ENCODE measurements around the gene ARHGEF28.

The ARHGEF28 gene

DNA sequence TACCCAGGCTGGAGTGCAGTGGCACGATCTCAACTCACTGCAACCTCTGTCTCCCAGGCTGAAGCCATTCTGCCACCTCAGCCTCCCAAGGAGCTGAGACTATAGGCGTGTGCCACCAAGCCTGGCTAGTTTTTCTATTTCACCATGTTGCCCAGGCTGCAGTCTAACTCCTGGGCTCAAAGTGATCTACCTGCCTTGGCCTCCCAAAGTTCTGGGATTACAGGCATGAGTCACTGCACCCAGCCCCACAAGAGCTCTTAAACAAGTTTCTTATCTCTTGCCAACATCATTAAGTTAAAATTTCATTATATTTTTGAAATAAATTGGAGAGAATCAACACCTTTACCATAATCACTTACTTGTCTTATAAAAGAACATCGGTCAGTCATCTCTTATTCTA, 280.3 kb downstream of the ARHGEF28 start:
- DNase-seq = no peak

DNA sequence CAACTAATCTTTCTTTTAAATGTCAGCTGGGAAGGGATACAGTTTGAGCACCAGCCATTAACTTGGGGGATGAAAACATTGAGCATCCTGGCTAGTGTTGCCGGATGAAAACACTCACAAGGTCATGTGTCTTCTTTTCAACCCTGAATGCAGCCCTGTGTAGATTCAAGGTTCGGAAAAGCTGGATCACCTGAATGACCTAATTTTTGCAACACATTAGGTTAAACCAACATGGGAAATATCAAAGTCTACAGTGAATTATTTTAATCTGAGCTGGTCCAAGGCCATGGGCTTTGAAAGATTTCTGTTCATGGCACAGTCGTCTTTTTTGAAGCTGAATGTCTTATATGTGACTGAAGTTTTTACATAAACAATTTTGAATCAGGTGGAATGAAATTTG, 281.2 kb downstream of the ARHGEF28 start:
- no peak for DNase-seq

DNA sequence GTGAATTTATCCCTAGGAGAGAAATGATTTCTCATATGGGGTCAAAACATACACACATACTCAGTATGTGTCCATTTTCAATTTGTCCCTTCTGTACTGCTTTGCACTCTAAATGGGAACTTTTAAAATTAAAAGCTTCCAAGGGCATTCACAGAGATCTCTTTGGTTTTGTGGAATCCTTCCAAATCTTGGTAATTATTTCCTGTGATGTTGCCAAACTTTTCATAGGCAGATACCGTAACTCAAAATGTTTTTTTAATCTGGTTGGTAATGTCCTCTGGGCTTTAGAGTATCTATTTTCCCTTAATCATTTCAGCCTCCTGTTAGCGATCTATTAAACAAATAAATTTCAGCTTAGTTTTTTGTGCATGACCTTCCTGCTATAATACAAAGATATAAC, 282.4 kb downstream of the ARHGEF28 start:
- DNase-seq = no peak

GRCh38 chr5:73908846-73909245, 282.9 kb downstream of the ARHGEF28 start:
- no peak for DNase-seq

DNA sequence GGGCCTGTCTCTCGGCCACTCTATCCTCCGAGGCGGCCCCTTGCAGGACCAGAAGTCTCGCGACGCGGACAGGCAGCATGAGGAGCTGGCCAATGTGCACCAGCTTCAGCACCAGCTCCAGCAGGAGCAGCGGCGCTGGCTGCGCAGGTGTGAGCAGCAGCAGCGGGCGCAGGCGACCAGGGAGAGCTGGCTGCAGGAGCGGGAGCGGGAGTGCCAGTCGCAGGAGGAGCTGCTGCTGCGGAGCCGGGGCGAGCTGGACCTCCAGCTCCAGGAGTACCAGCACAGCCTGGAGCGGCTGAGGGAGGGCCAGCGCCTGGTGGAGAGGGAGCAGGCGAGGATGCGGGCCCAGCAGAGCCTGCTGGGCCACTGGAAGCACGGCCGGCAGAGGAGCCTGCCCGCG, 283.5 kb downstream of the ARHGEF28 start:
- no peak for DNase-seq

DNA sequence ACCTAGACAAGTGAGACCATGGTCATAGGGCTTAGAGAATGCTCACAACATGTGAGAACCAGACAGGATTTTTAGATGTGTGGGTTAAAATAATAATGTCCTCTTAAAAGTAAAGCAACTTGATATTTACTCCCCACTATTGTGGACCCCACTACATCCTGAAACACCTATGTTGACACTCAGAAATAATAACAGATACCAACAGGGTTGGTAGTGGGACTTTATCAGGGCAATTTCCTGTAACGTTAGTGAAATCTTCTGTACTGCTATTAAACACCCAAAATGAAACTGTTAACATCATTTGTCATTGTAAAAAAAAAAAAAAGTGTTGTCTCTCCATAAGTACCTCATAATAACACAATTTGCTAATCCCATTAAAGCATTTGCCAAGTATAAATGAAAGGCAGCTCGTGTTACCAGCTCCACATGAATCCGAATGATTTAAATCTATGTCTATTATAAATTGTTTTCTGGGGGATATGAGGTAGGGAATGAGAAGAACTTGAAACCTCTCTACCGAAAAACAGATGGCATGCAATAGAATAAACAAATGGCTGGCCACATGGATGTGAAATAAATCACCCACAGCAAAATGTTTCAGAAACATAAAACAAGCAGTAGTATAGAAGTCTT, 285.9 kb downstream of the ARHGEF28 start:
- DNase-seq = no peak

- DNase-seq = no peak
These were observed 286.9 kb downstream of the ARHGEF28 start for GRCh38 chr5:73912821-73913271.

- no peak for DNase-seq
These were observed 288.0 kb downstream of the ARHGEF28 start for GRCh38 chr5:73913971-73914370.

- no peak for DNase-seq
These were observed 289.3 kb downstream of the ARHGEF28 start for GRCh38 chr5:73915345-73915744.

GRCh38 chr5:73917433-73917832, 291.4 kb downstream of the ARHGEF28 start:
- no peak for DNase-seq

- no peak for DNase-seq
These were observed 291.9 kb downstream of the ARHGEF28 start for GRCh38 chr5:73917891-73918290.

- DNase-seq = no peak
These were observed 292.8 kb downstream of the ARHGEF28 start for GRCh38 chr5:73918791-73919221.

DNA sequence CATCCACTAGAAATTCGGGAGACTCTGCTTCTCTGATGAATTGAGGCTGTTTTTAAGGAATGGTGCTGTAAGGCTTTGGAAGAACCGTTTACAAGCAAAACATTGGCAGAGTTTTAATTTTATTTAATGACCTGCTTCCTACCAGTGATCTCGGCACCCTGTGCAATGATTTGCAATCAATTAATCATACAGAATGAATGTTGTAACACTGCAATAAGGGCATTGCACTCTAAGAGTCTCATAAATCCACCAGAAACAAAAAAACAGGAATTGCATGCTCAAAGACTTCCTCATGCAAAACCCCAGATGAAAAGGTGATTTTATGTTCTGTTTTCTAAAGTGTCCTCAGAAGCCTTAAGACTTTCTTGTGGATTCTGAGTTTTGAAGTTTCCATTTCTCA, 295.7 kb downstream of the ARHGEF28 start:
- no peak for DNase-seq

GRCh38 chr5:73922224-73922623, 296.2 kb downstream of the ARHGEF28 start:
- no peak for DNase-seq

DNA sequence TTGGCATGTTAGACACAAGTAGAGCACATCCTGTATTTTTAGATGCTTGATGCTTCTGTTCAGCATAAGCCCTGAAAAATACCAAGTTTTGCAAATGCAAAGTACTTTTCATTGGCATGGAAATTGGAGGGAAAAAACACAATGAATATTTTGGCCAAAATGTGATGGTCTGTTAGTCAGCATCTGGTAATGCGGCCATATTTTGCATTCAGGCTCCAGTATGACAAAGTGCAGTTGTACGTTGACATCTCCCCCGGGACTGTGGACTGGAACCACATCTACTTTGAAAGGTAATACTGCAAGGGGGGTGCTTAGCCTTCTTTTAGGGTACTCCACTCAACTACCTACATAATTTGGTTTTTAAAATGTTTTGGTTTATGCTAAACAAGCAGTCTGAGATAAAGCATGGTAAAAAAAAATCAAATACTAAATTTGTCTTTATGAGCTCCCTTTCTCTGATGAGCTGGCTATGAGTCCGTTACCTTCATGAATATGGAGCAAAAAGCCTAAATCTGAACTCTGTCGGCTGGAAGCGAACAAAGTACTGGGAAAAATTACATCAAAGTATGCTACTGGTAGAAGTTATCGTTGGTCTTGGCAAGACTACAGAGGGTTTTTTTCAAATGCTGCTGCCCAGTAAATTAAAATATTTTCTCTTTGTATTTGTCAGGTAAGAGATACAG, 297.0 kb downstream of the ARHGEF28 start:
- DNase-seq = no peak

- DNase-seq = no peak
These were observed 302.6 kb downstream of the ARHGEF28 start for GRCh38 chr5:73928476-73929070.

DNA sequence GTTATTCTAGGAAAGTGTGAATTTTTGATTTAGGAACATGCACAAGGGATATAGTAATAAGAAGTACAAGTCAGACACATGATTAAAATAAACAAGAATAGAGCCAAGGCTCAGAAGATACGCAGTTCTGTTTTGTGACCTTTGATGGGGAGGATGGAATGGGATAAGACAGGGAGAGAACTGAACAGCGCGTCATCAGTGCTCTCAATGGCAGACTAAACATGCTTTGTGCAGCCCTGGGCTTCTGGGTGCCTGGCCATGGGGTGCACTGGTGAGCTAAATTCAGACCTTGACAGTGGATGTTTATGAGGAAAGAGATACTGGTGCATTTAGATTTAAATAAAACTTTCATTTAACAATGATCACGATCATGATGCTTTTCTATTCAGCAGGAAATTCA, 309.7 kb downstream of the ARHGEF28 start:
- DNase-seq = no peak

GRCh38 chr5:73938280-73938937, 312.4 kb downstream of the ARHGEF28 start:
- DNase-seq = peak; percentile 65

DNA sequence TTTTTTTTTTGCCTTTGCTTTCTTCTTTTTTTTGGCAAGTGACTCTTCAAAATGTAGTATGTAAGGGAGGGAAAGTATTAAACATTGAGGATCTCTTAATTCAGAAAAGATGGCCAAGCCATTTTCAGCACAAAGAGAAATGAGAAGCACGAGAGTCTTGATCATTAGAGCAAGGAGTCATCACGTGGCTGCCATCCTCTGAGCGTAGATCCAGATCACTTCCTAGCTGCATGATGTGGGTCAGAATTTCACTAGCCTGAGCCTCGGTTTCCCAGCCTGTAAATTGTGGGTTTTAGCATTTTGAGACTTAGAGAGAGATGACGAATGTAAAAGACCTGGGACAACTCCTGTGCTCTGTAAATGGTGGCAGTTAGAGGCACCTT, 312.9 kb downstream of the ARHGEF28 start:
- DNase-seq = no peak

DNA sequence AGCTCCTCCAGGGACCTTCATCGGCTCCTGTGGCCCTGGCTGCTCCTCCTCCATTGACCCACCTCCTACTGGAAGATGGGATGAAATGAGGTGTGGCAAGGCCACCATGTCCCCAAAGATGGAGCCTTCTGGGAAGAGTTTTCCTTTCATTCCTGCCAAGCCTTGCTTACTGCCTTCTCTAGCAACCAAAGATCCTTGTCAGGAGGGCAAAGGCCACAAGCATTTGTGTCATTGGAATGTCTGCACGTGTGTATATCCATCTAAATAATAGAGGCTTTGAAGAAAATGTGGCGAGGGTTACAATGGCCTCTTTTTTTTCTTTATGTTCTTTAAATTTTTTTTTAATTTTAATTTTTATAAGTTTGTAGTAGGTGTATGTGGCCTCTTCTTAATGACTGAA, 313.6 kb downstream of the ARHGEF28 start:
- no peak for DNase-seq

- no peak for DNase-seq
These were observed 314.0 kb downstream of the ARHGEF28 start for GRCh38 chr5:73940026-73940425.

- DNase-seq = no peak
These were observed 314.8 kb downstream of the ARHGEF28 start for GRCh38 chr5:73940801-73941200.

- no peak for DNase-seq
These were observed 316.8 kb downstream of the ARHGEF28 start for GRCh38 chr5:73942783-73943182.

DNA sequence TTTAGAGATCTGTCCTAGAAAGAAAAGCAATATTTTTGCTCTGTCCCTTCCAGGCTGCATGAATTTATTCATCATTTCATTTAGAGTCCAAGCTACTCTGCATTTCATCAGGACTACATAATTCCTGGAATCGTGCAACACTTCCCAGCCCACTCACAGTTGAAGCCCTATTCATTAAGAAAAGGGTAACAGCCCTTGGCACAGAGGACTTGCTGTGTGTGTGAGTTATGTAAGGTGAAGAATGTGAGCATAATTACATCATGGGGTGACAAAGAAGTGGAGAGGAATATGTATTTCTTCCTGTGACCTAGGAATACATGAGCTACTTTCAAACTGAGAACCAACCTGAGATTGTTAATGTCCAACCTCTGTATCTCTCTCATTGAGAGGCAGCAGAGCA, 317.4 kb downstream of the ARHGEF28 start:
- DNase-seq = no peak

Measured in amniotic stem cell (primary cell).